PC-3 (cell line): ENCODE data around the gene RBM18.

ENCODE experiments used
- EZH2 ChIP-seq: fragments of 300-600 bp; sonication (generic); IDR thresholded peaks from one replicate; pipeline ENCODE4 v1.6.1; 2017; ENCODE audit warnings: antibody characterized with exemption, mild to moderate bottlenecking, low read length; ENCODE audit not compliant: unreplicated experiment
- EZH2phosphoT487 ChIP-seq: fragments of 300-600 bp; sonication (generic); IDR thresholded peaks from 2 replicates; pipeline ENCODE4 v1.6.1; 2018; ENCODE audit warnings: mild to moderate bottlenecking, antibody characterized with exemption, low read length, borderline replicate concordance
- TF ChIP-seq, protein P1 (sequence below): fragments of 300-600 bp; sonication (generic); conservative IDR thresholded peaks from 2 replicates; pipeline ENCODE4 v1.5.1; 2017; ENCODE audit warnings: antibody characterized with exemption, low read depth, mild to moderate bottlenecking, low read length

DNA sequence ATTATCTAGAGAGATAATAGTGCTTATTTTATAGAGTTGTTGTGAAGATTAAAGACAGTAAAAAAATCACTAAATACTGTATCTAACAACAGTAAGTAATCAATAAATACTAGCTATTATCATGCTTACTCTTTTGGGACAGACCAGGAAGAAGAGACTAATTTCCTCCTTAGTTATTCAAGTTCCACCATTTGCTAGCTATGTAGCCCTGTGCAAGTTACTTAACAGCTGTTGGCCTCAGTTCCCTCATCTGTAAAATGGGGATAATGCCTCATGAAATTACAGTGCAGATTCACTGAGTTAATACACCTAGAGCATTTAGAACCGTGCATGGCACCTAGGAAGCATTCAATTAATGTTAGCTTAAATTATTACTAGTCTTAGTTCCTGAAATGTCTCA is 2.6 kb downstream of the RBM18 start:
- TF ChIP-seq, protein P1, sequence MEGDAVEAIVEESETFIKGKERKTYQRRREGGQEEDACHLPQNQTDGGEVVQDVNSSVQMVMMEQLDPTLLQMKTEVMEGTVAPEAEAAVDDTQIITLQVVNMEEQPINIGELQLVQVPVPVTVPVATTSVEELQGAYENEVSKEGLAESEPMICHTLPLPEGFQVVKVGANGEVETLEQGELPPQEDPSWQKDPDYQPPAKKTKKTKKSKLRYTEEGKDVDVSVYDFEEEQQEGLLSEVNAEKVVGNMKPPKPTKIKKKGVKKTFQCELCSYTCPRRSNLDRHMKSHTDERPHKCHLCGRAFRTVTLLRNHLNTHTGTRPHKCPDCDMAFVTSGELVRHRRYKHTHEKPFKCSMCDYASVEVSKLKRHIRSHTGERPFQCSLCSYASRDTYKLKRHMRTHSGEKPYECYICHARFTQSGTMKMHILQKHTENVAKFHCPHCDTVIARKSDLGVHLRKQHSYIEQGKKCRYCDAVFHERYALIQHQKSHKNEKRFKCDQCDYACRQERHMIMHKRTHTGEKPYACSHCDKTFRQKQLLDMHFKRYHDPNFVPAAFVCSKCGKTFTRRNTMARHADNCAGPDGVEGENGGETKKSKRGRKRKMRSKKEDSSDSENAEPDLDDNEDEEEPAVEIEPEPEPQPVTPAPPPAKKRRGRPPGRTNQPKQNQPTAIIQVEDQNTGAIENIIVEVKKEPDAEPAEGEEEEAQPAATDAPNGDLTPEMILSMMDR, result no peak
- no peak for TF ChIP-seq EZH2
- TF ChIP-seq EZH2phosphoT487, result no peak
